HEK293T (cell line): ENCODE data around the gene KIAA1328.

Source experiments
- CTCF ChIA-PET: fragments of 350-600 bp; formaldehyde crosslinking; extraction: SDS; loops from one replicate; lab custom pipeline; 2021; ENCODE audit warnings: antibody characterized with exemption, inconsistent platforms; lab: Yijun Ruan, JAX
- POLR2A ChIA-PET: fragments of 350-600 bp; formaldehyde crosslinking; extraction: SDS; loops from one replicate; lab custom pipeline; 2020; ENCODE audit warnings: antibody characterized with exemption, inconsistent platforms; lab: Yijun Ruan, JAX
- DNase-seq: peaks from one replicate; pipeline ENCODE4 v3.0.0; 2012; ENCODE audit warnings: mixed read lengths; ENCODE audit errors: extremely low spot score
- ARNT ChIP-seq: fragments of 450-650 bp; IDR thresholded peaks from 2 replicates; pipeline ENCODE4 v1.6.1; 2017; ENCODE audit warnings: mild to moderate bottlenecking
- BHLHE40 ChIP-seq: fragments of 450-650 bp; IDR thresholded peaks from 2 replicates; pipeline ENCODE4 v1.6.1; 2016; ENCODE audit warnings: mild to moderate bottlenecking, moderate library complexity, borderline replicate concordance
- CTBP1 ChIP-seq: fragments of 450-650 bp; IDR thresholded peaks from 2 replicates; pipeline ENCODE4 v1.6.1; 2016; ENCODE audit warnings: borderline replicate concordance
- ELF4 ChIP-seq: fragments of 450-650 bp; IDR thresholded peaks from 2 replicates; pipeline ENCODE4 v1.6.1; 2017; ENCODE audit warnings: antibody characterized with exemption
- FOXA1 ChIP-seq: fragments of 450-650 bp; IDR thresholded peaks from 2 replicates; pipeline ENCODE4 v1.6.1; 2016; ENCODE audit warnings: mild to moderate bottlenecking
- FOXK2 ChIP-seq: fragments of 450-650 bp; IDR thresholded peaks from 2 replicates; pipeline ENCODE4 v1.6.1; 2016; ENCODE audit warnings: mild to moderate bottlenecking
- FOXM1 ChIP-seq: fragments of 450-650 bp; IDR thresholded peaks from 2 replicates; pipeline ENCODE4 v1.6.1; 2017; ENCODE audit warnings: mild to moderate bottlenecking, borderline replicate concordance
- HDGF ChIP-seq: fragments of 450-650 bp; IDR thresholded peaks from 2 replicates; pipeline ENCODE4 v1.6.1; 2017; ENCODE audit warnings: antibody characterized with exemption, borderline replicate concordance
- L3MBTL2 ChIP-seq: fragments of 450-650 bp; conservative IDR thresholded peaks from 2 replicates; pipeline ENCODE4 v1.6.1; 2016; ENCODE audit warnings: mild to moderate bottlenecking
- LEF1 ChIP-seq: fragments of 450-650 bp; IDR thresholded peaks from 2 replicates; pipeline ENCODE4 v1.6.1; 2017; ENCODE audit warnings: mild to moderate bottlenecking, borderline replicate concordance
- NFRKB ChIP-seq: fragments of 450-650 bp; IDR thresholded peaks from 2 replicates; pipeline ENCODE4 v1.6.1; 2016; ENCODE audit warnings: mild to moderate bottlenecking, moderate library complexity
- SP1 ChIP-seq: fragments of 450-650 bp; IDR thresholded peaks from 2 replicates; pipeline ENCODE4 v1.6.1; 2017
- SUZ12 ChIP-seq: fragments of 450-650 bp; IDR thresholded peaks from 2 replicates; pipeline ENCODE4 v1.6.1; 2016; ENCODE audit warnings: mild to moderate bottlenecking
- TARDBP ChIP-seq: fragments of 450-650 bp; IDR thresholded peaks from 2 replicates; pipeline ENCODE4 v1.6.1; 2016
- ZNF384 ChIP-seq: fragments of 450-650 bp; IDR thresholded peaks from 2 replicates; pipeline ENCODE4 v1.6.1; 2016
- TF ChIP-seq, protein P1 (sequence below): fragments of 450-650 bp; IDR thresholded peaks from 2 replicates; pipeline ENCODE4 v1.6.1; 2016

Gene KIAA1328

DNA sequence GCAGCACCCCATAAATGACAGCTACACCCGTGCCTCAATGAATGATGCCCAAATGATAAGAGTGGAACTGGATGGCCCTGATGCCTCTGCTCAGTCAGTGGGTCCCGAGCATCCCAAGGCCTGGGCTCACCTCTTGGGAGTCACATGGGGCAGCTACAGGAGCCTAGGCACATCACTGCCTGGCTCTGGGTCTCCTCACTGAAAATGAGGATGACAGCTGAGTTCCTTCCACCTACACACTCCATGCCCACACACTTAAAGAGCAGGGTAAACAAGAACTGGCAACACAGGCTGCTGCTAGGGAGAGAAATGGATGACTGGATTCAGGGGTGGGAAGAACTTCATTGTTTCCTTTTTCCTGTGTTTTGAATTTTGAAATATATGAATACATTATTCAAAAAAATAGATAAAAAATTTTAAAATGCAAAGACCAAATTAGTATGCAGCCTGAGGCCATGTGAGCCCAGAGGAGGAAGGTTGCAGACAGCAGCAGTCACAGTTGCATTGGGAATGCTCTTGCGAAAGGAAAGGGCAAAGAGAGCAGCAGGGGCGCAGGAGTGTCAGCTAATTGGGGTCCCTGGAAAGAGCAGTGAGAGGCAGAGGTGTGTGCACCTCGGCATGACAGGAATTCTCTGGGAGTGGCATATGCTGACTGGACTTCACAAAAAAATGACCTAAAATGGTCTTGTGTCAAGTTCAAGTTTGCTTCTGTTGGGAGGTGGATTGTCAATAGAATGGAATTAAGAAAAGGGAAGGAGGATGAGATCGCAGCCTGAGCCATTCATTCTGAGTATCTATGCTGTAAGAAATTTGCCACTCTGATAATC, 409.6 kb downstream of the KIAA1328 start:
- TF ChIP-seq CTBP1 (no peak), NFRKB (no peak), LEF1 (no peak), SP1 (no peak), TARDBP (no peak), FOXA1 (no peak)
- DNase-seq: no peak
- ChIA-PET POLR2A (interaction anchor here (1.6 kb wide), 1 partner anchor 11 kb away, joined by 4 read pairs; no protein-coding TSS in a partner anchor), CTCF (no interaction called here)

DNA sequence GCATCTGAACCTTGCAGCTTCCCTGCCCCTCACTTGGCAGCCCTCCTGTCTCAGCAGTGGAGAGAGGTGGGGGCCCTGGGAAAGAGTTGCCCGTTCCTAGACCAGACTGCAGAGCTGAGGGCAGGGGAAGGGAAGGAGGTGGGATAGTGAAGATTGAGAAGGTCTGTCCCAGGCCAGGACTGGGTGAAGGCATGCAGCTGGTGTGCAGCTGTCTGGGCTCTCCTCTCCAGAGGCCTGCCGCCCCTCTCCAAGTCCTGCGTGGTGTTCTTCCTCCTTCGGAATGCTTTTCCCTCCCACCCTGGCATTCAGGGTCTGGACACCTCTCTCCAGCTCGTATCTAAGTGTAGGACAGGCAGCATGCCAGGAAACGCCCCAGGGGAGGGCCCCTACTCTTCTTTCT, 413.2 kb downstream of the KIAA1328 start:
- ChIA-PET POLR2A (no interaction called here), CTCF (no interaction called here)
- TF ChIP-seq CTBP1 (no peak), FOXA1 (no peak), ELF4 (no peak), FOXM1 (no peak), LEF1 (no peak), HDGF (no peak), ZNF384 (no peak), SP1 (no peak)
- DNase-seq: no peak

DNA sequence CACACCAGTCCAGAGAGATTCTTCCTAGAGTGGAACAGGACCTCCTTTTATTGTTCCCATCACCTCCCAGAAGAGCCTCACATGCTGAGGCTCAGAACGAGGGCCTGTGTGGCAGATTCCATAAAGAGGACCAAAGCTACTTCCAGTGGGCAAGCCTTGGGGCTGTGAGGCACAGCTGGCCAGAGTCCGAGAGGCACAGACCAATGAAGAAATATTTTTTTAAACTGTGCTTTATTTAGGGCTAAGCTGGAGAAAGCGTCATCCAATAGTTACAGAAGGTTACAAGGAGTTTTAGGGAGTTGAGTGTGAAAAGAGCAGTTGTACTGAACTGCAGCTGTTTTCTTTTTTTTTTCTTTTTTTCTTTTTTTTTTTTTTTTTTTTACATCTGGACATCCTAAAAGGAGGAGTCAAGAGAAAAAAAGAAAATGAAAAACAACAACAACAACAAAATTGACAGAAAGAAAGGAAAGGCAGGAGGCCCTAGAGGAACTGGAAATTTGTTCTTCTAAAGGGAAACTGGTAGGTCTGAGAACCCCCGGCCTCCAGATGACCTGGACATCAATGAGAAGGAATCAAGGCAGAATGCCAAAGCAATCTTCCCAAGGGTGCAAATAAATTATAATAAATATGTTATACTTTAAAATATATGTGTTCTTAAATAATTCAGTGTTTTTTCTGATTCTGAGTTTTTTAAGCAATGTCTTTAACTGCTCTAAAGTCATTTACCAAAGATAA, 414.1 kb downstream of the KIAA1328 start:
- CTCF ChIA-PET: no interaction called here
- no peak for DNase-seq
- TF ChIP-seq LEF1 (no peak), TARDBP (no peak), BHLHE40 (no peak), ELF4 (no peak), ARNT (no peak), FOXK2 (no peak)
- POLR2A ChIA-PET: interaction anchor here (0.7 kb wide), 1 partner anchor 17 kb away, joined by 4 read pairs; no protein-coding TSS in a partner anchor

DNA sequence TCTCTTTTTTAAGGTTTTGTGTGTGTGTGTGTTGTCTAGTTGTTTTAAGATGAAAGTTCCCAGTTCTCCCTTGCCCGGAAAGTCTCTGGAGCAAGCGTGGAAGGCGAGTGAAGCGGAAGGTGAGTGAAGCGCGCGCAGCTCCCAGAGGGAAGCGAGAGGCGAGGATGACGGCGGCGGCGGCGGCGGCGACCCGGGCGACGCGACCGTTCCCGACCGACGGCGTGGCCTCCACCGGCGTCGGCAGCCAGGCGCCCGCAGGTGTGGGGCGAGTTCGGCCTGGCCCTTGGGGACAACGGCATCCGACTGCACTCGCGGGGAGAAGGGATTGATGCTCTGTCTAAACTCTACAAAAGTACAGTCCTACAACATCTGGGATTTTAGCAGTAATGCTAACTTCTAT, 414.8 kb downstream of the KIAA1328 start:
- CTCF ChIA-PET: no interaction called here
- DNase-seq: no peak
- TF ChIP-seq TARDBP (no peak), BHLHE40 (no peak), LEF1 (no peak), SP1 (no peak), HDGF (no peak), L3MBTL2 (no peak), ELF4 (no peak), FOXA1 (no peak), FOXM1 (no peak), ARNT (no peak), NFRKB (no peak), FOXK2 (no peak), ZNF384 (no peak), SUZ12 (no peak), CTBP1 (no peak)
- TF ChIP-seq, protein P1, sequence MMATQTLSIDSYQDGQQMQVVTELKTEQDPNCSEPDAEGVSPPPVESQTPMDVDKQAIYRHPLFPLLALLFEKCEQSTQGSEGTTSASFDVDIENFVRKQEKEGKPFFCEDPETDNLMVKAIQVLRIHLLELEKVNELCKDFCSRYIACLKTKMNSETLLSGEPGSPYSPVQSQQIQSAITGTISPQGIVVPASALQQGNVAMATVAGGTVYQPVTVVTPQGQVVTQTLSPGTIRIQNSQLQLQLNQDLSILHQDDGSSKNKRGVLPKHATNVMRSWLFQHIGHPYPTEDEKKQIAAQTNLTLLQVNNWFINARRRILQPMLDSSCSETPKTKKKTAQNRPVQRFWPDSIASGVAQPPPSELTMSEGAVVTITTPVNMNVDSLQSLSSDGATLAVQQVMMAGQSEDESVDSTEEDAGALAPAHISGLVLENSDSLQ: no peak
- POLR2A ChIA-PET: no interaction called here

DNA sequence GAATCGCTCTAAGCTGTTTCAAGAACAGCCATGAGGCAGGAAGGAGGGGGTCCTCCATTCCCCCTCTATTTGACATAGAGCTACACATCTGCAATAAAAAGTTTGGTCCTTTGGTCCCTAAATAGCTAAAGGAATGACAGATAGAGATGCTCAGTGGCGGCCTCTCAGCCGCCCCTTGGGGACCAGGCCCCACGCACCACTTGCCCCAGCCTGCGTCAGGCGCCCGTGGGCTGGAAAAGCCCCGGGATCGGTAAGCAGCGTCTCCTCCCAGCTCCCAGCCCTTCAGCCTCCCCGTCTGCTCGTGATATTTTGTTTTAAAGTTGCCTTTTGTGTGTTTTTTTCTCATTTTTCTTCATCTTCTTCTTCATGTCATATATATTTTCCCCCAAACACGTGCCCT, 415.7 kb downstream of the KIAA1328 start:
- no peak for DNase-seq
- ChIA-PET POLR2A (no interaction called here), CTCF (no interaction called here)
- TF ChIP-seq FOXM1 (no peak), BHLHE40 (no peak), ARNT (no peak), FOXK2 (no peak)

DNA sequence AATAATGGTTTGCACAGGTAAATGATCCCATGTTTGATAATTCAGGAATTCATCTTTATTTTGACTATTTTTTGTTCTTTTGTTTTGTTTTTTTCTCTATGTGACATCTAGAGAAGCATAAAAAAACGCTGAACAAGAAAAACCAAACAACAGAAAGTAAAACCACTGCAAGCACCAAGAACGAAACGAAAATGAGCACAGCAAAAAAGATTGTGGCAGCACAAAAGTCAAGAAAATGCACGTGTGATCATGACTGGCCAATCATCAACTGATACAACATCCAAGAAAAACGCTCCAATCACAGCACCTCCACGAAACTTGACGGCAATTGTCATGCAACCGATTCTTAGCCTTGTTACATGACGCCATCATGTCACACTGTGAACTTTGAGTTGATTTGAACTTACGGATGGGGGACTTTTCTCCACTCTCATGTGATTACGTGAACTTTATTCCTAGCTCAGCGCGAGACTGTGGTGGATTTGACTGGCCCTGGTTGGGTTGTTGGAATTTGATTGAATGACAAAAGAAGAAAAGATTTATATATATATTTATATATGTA, 417.9 kb downstream of the KIAA1328 start:
- DNase-seq: no peak
- CTCF ChIA-PET: interaction anchor here (2.2 kb wide), 1 partner anchor 418 kb away, joined by 4 read pairs; the partner anchor contains the start of genes KIAA1328 and TPGS2
- POLR2A ChIA-PET: no interaction called here
- no peak for TF ChIP-seq SP1
- no peak for TF ChIP-seq FOXM1
- no peak for TF ChIP-seq TARDBP
- TF ChIP-seq L3MBTL2: no peak
- no peak for TF ChIP-seq HDGF
- TF ChIP-seq FOXA1: no peak
- TF ChIP-seq SUZ12: no peak
- TF ChIP-seq NFRKB: no peak
- TF ChIP-seq, protein P1: no peak
- TF ChIP-seq ZNF384: no peak
- no peak for TF ChIP-seq CTBP1
- no peak for TF ChIP-seq ARNT
